ENCODE results near the gene BRD2.

DNA sequence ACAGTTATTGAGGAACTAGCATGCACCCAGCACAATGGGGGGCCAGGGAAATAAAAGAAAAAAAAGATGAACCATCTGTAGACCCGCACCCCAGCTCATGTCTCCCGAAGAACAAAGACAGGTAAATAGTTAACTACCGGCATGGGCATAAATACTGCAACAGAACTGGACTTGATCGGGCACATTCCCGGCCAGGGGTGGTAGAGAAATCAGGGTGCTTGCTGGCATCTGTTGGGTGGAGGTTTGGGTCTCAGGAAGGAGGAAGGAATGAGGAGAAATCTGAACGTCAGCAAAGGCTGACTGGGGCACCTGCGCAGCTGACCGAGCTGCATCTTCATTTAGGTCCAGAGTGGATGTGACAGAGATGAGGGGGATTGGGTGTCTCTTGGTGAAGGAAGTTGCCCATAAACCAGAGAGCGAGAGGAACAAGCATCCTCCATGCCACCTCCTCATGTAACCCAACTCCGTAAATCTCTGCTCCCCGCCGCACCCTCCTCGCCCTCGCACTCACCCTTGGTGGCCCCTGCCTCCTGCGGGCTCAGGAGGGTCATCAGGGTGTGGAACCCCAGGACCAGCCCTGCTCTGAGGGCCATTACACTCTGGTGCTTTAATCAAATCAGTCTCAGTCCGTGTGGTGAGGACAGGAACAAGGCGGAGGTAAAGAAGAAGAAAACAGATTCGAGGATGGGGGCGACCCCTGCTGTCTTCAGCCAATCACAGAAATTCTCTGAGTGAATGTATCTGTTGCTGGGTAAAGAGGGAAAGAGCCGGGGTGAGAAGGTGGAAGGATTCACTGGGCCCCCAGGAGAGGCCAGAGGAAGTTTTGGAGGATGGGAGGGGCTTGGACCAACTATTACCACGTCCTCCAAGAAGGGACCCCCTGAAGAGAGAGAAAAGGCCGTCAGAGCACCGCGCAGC is 40.8 kb downstream of the BRD2 start, which contains the start of gene HLA-DOA:
- TF ChIP-seq MAZ (IDR thresholded peaks at IDR 0.05; ENCODE audit: borderline replicate concordance, low read depth, low read length) (no peak), CTCF (IDR thresholded peaks at IDR 0.05) (no peak), RAD21 (conservative IDR thresholded peaks at IDR 0.05 in 1 of 2, IDR thresholded peaks at IDR 0.05 in 1 of 2) (no peak), CHD2 (IDR thresholded peaks at IDR 0.05; ENCODE audit: low read length, partially characterized antibody) (no peak), EHMT2 (IDR thresholded peaks at IDR 0.05; ENCODE audit: low read depth) (no peak), HMGXB4 (CRISPR knock-in tag; IDR thresholded peaks at IDR 0.05; ENCODE audit: borderline replicate concordance) (no peak)
